Activated naive CD4-positive, alpha-beta T cell (primary cell): ENCODE data around the gene KLF4.

Experiments used
- DNase-seq, 4 experiments: peaks; one replicate each; lab custom pipeline; 2025; lab: John Stamatoyannopoulos, UW

KLF4 gene

GRCh38 chr9:107447834-107448233 lies 41.7 kb downstream of the KLF4 start:
- DNase-seq = no peak

DNA sequence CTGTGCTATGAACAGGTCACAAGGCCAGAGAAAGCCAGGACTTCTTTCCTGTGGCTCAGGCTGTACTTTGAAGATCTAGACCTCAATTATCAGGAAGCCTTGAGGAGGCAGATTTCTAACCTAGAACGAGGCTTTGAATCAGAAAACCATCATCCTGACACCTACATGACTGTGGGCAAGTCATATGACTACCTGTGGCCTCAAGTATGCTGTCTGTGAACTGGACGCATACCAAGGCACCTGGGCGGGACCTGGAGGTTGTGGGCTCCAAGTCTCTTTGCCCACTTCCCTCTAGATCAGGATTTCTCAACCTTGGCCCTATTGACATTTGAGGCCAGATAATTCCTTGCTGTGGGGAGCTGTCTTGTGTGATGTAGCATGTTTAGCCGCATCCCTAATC lies 42.5 kb downstream of the KLF4 start:
- no peak for DNase-seq

GRCh38 chr9:107446491-107446890 lies 43.1 kb downstream of the KLF4 start:
- DNase-seq = no peak

DNA sequence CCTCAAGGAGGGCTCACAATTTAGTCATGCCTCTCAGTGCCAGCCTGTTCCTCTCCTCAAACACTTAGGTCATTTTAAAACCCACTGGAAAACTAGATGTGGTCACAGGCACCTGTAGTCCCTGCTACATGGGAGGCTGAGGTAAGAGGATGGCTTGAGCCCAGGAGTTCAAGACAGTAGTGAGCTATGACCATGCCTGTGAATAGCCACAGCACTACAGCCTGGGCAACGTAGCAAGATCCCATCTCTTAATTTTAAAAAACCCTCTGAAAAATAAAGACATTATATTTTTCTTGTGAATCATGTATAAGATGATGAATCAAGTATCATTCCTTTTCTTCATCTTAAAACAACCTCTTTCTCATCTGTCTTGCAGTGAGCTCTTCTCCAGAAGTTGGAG lies 45.8 kb downstream of the KLF4 start:
- DNase-seq = no peak

DNA sequence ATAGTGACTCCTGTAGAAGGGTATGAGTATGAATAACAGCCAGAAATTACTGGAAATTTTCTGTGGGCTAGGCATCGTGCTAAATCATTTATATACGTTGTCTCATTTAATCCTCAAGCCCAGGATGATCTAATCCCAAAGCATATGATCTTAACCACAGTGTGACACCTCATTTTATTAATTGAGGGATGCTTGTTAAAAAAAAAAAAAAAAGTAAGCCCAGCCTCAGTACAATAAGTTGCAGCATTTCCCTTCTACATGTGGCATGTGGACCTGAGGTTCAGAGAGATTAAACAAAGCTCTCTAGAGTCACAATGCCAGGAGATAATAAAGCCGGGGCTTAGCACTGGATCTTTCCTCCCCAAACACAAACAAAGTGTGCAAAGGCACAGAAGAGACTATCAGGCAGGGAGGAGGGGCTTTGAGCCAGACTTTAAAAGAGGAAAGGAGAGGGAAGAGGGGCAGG lies 49.5 kb downstream of the KLF4 start:
- DNase-seq = no peak

GRCh38 chr9:107438211-107439031 lies 51.1 kb downstream of the KLF4 start:
- no peak for DNase-seq

- no peak for DNase-seq
Measured at GRCh38 chr9:107437716-107438115, 51.9 kb downstream of the KLF4 start.

GRCh38 chr9:107435415-107435814 lies 54.2 kb downstream of the KLF4 start:
- DNase-seq = no peak
